H1 (cell line): ENCODE results near the gene RABEP2. TPM values are rescaled to one million over a fixed set of nuclear protein-coding genes. Genes with fewer than 3 reads are reported as not detected.

Source experiments
- CHD7 ChIP-seq: fragments of 300-600 bp; sonication (generic); IDR thresholded peaks from 2 replicates; pipeline ENCODE4 v1.7.1; 2012; ENCODE audit warnings: low read length, moderate library complexity, mild to moderate bottlenecking, inconsistent platforms; ENCODE audit not compliant: insufficient replicate concordance
- HDAC6 ChIP-seq: IDR thresholded peaks from one replicate; pipeline ENCODE4 v1.7.1; 2012; ENCODE audit warnings: low read depth, mild to moderate bottlenecking, inconsistent platforms, low read length, moderate library complexity
- KDM1A ChIP-seq: fragments of 200-600, 300-600 bp; sonication (generic); IDR thresholded peaks from 2 replicates; pipeline ENCODE4 v1.7.1; 2016; ENCODE audit warnings: mild to moderate bottlenecking, low read length, borderline replicate concordance
- MAFK ChIP-seq: IDR thresholded peaks from 2 replicates; pipeline ENCODE4 v1.6.1; 2012; ENCODE audit warnings: low read depth, mild to moderate bottlenecking, improper control_type of control experiment, low read length
- NRF1 ChIP-seq: IDR thresholded peaks from 2 replicates; pipeline ENCODE4 v1.6.1; 2011; ENCODE audit warnings: mild to moderate bottlenecking, low read depth, low read length, improper control_type of control experiment
- POU5F1 ChIP-seq: IDR thresholded peaks from 2 replicates; pipeline ENCODE4 v1.6.1; 2011; ENCODE audit warnings: low read depth, mild to moderate bottlenecking, low read length, moderate library complexity
- RAD21 ChIP-seq, 2 experiments: IDR thresholded peaks in 1 of 2; conservative IDR thresholded peaks in 1 of 2; 2 replicates each; pipeline ENCODE4 v1.6.1; 2011; ENCODE audit warnings: low read depth in 2 of 2, low read length in 2 of 2, improper control_type of control experiment in 1 of 2, inconsistent platforms in 1 of 2, mild to moderate bottlenecking in 1 of 2, moderate library complexity in 1 of 2
- RFX5 ChIP-seq: IDR thresholded peaks from 2 replicates; pipeline ENCODE4 v1.6.1; 2011; ENCODE audit warnings: low read depth, low read length, improper control_type of control experiment, borderline replicate concordance
- TAF1 ChIP-seq: IDR thresholded peaks from 2 replicates; pipeline ENCODE4 v1.6.1; 2011; ENCODE audit warnings: mild to moderate bottlenecking, low read depth, low read length
- TBP ChIP-seq: IDR thresholded peaks from 2 replicates; pipeline ENCODE4 v1.6.1; 2011; ENCODE audit warnings: low read depth, low read length, improper control_type of control experiment
- YY1 ChIP-seq: IDR thresholded peaks from 2 replicates; pipeline ENCODE4 v1.6.1; 2011; ENCODE audit warnings: low read depth, mild to moderate bottlenecking, low read length
- polyA plus RNA-seq, 7 experiments: library from polyadenylated mRNA; depleted of rRNA in 3 of 7; stranded (reverse) in 5 of 7; unstranded in 2 of 7; fragments of >200 nt in 5 of 7; fragments of 200-250 nt in 2 of 7; gene quantifications; 1 replicate in 5 of 7; 2 replicates in 1 of 7; 4 replicates in 1 of 7; pipeline versions ENCODE4 v1.2.1 to v1.2.3, GENCODE V29; 2011 to 2013; ENCODE audit warnings: missing spikeins in 2 of 7, mixed read lengths in 2 of 7
- total RNA-seq: library from RNA; stranded (reverse); fragmentation: NEBNext Ultra II Directional; extraction: Animal tissue kit (Norgen Biotek cat#: 25700); gene quantifications from 2 replicates; pipeline ENCODE4 v1.2.1, GENCODE V29; 2021
- TF ChIP-seq, protein P1 (sequence below): IDR thresholded peaks from 2 replicates; pipeline ENCODE4 v1.6.1; 2012; ENCODE audit warnings: inconsistent platforms

RABEP2 gene
- total and polyA plus RNA-seq, 2 of the 8 experiments (the other 6 are each of a cell fraction or from before 2014, with no cell fraction given) = 10.4 to 14.9 TPM

DNA sequence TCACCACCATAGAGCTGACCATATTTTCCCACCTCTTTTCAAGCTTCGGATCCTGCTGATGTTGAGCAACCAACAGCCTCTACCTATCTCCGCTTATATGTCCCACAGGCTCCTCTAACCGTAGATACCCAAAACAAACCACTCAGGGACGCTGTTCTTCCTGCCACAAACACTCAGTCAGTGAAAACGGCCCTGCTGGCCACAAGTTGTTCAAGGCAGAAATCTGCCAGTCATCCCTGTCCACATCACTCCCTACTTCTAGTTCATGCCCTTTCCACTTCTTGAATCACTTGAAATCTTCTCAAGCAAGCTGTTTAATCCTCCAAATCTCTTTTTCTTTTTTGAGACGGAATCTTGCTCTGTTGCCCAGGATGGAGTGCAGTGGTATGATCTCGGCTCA is 7.9 kb downstream of the RABEP2 start (continued):
- TF ChIP-seq CHD7 (no peak), TBP (no peak), YY1 (no peak), TAF1 (no peak), POU5F1 (no peak), MAFK (no peak), RFX5 (no peak), HDAC6 (no peak), RAD21 (IDR thresholded peaks at IDR 0.05 in 1 of 2, conservative IDR thresholded peaks at IDR 0.05 in 1 of 2; ENCODE audit: low read depth in 2 of 2, low read length in 2 of 2) (no peak), KDM1A (no peak), NRF1 (no peak)
- TF ChIP-seq, protein P1, sequence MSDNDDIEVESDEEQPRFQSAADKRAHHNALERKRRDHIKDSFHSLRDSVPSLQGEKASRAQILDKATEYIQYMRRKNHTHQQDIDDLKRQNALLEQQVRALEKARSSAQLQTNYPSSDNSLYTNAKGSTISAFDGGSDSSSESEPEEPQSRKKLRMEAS = no peak
